Non-pigmented ciliary epithelial cell (primary cell): ENCODE data around the gene MTHFR.

ENCODE experiments used
- DNase-seq: peaks from one replicate; pipeline ENCODE4 v3.0.0-alpha.2; 2010; ENCODE audit warnings: low read depth

MTHFR gene

DNA sequence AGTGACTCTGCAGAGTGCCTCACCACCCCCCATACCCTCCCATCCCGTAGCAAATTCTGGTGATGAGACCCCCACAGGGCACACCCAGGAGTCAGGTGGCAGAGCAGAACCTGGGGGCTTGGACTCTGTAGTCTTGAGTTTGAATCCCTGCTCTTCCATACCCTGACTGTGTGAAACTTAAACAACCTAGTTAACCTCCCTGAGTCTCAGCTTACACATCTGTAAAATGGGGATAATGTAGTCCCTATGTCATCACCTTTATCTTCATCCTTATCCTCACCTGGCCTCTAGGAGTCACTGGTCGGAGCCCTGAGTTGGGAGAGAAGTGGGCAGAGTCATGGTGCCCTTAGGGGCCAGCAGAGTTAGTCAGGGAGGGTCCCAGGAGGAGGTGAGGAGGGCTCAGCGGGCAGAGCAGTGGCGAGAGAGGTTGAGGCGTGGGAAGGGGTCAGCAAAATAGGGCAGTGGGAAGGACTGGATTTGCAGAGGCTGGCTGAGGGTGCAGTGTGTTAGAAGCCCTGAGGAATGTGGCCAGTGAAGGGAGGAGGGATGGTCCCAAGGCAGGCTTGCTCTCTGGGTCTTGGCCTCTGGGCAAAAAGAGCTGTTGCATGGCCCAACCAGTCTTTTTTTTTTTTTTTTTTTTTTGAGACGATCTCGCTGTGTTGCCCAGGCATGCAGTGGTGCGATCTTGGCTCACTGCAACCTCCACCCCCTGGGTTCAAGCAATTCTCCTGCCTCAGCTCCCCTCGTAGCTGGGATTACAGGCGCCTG is 25.2 kb downstream of the MTHFR start:
- no peak for DNase-seq

DNA sequence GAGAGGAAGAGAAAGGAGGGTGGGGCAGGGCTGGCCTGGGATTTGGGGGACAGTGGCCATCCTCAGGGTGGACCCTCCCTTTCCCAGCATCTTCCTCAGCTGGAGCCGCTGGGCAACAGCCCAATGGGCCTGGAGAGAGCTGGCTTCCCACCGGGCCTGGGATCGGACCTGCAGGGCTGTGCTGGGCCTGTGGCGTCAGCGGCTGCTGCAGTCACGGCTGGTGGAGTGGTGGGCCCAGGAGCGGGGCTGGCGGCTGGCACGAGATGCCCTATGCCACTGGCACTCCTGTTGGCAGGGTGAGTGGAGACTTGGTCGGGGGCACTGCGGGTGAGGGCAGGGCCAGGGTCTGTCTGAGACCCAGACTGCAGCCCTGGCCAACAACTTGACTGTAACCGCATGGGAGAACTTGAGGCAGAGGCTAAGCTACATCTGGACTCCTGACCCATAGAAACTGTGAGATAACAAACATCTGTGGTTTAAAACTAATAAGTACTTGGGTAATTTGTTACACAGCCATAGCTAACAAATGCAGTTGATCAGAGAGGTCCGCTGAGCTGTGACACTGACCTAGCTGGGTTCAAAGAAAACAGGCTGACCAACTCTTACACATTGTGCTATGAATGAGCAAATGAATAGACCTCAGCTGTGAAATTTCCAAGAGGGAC is 25.9 kb downstream of the MTHFR start:
- DNase-seq, result no peak

GRCh38 chr1:11778844-11779623 is 26.7 kb downstream of the MTHFR start:
- DNase-seq, result no peak

GRCh38 chr1:11778336-11778735 is 27.4 kb downstream of the MTHFR start:
- DNase-seq, result no peak

GRCh38 chr1:11777658-11778322 is 28.0 kb downstream of the MTHFR start:
- DNase-seq, result no peak

DNA sequence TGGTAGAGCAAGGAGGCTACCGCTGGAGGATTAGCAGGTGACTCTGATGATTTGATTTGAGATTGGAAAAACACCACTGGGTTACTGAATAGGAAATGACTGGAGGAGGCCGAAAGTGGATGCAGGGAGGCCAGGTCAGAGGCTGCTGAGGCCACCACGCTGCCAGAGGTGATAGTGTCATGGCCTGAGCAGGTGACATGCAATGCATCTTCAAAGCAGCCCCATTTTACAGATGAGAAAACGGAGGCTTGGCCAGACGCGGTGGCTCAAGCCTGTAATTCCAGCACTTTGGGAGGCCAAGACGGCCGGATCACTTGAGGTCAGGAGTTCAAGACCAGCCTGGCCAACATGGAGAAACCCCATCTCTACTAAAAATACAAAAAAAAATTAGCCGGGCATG is 31.0 kb downstream of the MTHFR start:
- DNase-seq, result no peak

DNA sequence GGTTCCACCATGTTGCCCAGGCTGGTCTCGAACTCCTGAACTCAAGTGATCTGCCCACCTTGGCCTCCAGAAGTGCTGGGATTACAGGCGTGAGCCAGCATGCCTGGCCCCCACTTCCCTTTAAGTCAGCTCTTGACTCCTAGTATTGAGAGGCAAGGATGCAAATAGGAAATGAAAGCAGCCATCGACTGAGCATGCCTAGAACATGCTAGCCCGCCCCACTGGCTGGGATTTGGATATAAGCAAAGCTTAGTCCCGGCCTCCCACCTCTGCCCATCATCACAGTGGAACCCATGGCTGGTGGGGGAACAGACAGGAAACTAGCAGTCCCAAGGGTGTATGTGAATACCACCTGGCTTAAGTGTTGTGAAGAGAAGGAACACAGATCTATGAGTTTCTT is 33.3 kb downstream of the MTHFR start:
- no peak for DNase-seq

- DNase-seq, result no peak
Observed at GRCh38 chr1:11771481-11772043, 34.2 kb downstream of the MTHFR start.

DNA sequence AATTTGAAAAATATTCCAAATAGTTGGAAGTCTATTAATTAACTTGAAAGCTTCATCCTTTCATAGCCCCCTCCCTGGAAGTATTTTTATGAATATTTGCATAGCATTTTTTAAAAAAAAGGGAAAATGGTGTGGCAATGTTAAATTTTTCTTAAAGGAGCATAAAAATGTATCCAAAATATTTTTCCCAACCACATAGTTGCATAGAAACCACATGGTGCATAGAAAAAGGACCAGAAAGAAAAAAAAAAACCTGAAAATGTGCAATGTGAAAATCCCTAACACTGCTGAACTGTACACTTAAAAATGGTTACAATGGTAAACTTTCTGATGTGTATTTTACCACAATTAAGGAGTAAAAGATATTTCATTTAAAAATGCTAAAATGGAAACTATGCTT is 35.8 kb downstream of the MTHFR start:
- DNase-seq, result no peak

DNA sequence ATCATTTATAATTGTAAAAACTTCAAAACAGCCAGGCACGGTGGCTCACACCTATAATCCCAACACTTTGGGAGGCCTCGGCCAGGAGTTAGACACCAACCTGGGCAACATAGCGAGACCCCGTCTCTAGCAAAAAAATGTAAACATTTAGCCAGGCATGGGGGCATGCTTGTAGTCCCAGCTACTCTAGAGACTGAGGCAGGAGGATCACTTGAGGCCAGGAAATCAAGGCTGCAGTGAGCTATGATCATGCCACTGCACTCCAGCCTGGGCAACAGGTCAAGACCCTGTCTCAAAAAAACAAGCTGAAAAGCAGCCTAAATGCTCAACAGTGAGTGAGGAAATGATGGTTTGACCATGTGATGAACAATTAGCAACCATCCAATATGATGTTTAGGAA is 36.5 kb downstream of the MTHFR start:
- DNase-seq, result no peak

GRCh38 chr1:11768821-11769220 is 36.9 kb downstream of the MTHFR start:
- no peak for DNase-seq

GRCh38 chr1:11767922-11768704 is 37.7 kb downstream of the MTHFR start:
- DNase-seq, result no peak

GRCh38 chr1:11766429-11766776 is 39.4 kb downstream of the MTHFR start:
- no peak for DNase-seq

- no peak for DNase-seq
Observed at GRCh38 chr1:11765661-11766428, 39.9 kb downstream of the MTHFR start.

DNA sequence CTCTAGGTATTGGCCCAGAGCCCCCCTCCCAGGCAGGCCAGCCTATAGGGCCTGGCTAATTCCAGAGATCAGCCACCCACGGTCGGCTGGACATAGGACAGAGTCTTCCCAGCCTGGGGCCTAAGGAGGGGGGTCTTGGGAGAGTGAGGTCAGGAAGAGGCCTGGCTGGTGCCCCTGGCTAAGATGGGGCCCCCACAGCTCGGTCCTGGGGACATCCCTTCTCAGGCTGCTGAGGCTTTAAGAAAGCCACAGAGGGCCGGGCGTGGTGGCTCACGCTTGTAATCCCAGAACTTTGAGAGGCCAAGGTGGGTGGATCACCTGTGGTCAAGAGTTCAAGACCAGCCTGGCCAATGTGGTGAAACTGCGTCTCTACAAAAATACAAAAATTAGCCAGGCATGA is 41.2 kb downstream of the MTHFR start:
- DNase-seq, result no peak

GRCh38 chr1:11764115-11764514 is 41.6 kb downstream of the MTHFR start:
- DNase-seq, result no peak

GRCh38 chr1:11761988-11762406 is 43.8 kb downstream of the MTHFR start, which contains the start of gene C1orf167:
Gene C1orf167 (plus strand): TSS chr1:11762193. CDS start chr1:11764401, 2,208 bp downstream.
- DNase-seq, result no peak

DNA sequence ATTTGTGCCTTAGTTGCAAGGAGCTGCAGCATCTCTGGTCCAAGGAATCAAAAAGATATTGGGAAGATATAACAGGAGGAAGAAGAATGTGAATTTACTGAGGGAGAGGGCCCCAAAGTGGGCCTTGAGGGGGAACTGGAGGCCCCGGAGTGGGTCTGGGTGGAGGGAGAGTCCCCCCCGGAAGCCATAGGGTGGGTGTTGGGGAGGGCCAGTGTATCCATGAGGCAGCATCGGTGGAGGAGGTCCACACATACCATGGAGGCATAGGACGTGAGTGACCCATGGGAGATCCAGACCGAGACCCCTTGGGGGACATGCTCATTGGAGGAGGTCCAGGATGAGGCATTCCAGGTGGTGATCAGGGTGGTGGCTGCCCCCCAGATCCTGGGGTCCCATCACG is 44.5 kb downstream of the MTHFR start:
- DNase-seq, result no peak

DNA sequence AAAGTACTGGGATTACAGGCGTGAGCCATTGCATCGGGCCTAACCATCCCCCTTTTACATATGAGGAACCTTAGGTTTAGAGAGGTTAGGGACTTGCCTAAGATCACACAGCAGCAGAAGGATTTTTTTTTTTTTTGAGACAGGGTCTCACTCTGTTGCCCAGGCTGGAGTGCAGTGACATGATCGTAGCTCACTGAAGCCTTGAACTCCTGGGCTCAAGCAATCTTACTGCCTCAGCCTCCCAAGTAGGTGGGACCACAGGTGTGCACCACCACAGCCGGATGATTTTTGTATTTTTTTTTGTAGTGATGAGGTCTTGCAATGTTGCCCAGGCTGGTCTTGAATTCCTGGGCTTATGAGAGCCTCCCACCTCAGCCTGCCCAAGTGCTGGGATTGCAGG is 46.0 kb downstream of the MTHFR start:
- DNase-seq, result no peak

DNA sequence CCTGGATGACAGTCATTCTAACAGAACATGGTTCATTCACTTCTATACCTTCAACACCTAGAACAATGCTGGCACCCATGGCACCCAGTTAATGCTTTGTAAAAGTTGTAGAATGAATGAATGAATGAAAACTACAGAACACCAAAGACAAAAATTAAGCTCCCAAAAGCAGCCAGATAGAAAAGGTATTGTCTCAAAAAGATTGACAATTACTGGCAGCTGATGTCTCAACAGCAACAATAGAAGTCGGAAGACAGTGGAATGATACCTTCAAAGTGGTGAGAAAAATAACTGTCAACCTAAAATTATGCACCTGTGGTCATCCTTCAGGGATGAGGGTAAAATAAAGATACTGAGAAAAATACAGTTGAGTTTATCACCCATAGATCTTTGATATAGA is 48.7 kb downstream of the MTHFR start:
- no peak for DNase-seq
